ENCODE results near the gene LPP. TPM values are rescaled to one million over a fixed set of nuclear protein-coding genes. Genes with fewer than 3 reads are reported as not detected.

LPP gene
- polyA plus RNA-seq, 1 experiment = 76.3 TPM

- H3K9me3 ChIP-seq (ENCODE audit: control insufficient read depth, insufficient read depth, low read length) = no peaks in the 10 kb centered on the region
- ChIA-PET CTCF (interaction anchor here (1.4 to 4.7 kb wide), 2 partner anchors 265 to 950 kb away, joined by 3 to 29 read pairs; no protein-coding TSS in a partner anchor), POLR2A (no interaction called here)
- no peak overlapping the region for H3K4me3 ChIP-seq (ENCODE audit: low read depth, low read length)
- DNase-seq (ENCODE audit: low read depth, low spot score) = no peak
- no peak overlapping the region for H3K27ac ChIP-seq (ENCODE audit: low read depth, low read length)
- TF ChIP-seq CTCF (IDR thresholded peaks at IDR 0.05; ENCODE audit: low read depth, low read length) = no peak
- no peaks in the 10 kb centered on the region for H3K27me3 ChIP-seq (ENCODE audit: control insufficient read depth, insufficient read depth, low read length)
Measured at GRCh38 chr3:188690064-188690463, 536.1 kb downstream of the LPP start.

- POLR2A ChIA-PET = no interaction called here
- DNase-seq (ENCODE audit: low read depth, low spot score) = no peak
- no peaks in the 10 kb centered on the region for H3K27me3 ChIP-seq (ENCODE audit: control insufficient read depth, insufficient read depth, low read length)
- no peak for TF ChIP-seq CTCF (IDR thresholded peaks at IDR 0.05; ENCODE audit: low read depth, low read length)
- no peak overlapping the region for H3K4me3 ChIP-seq (ENCODE audit: low read depth, low read length)
- H3K27ac ChIP-seq (ENCODE audit: low read depth, low read length) = no peak overlapping the region
- no peaks in the 10 kb centered on the region for H3K9me3 ChIP-seq (ENCODE audit: control insufficient read depth, insufficient read depth, low read length)
- CTCF ChIA-PET = interaction anchor here (0.5 to 4.7 kb wide), 3 partner anchors 34 to 950 kb away, joined by 3 to 29 read pairs (median 4); no protein-coding TSS in a partner anchor
Measured at GRCh38 chr3:188691004-188691403, 537.0 kb downstream of the LPP start.

- ChIA-PET POLR2A (no interaction called here), CTCF (interaction anchor here (0.6 to 4.7 kb wide), 3 partner anchors 262 to 951 kb away, joined by 3 to 29 read pairs (median 4); no protein-coding TSS in a partner anchor)
- Histone ChIP-seq H3K4me3 (ENCODE audit: low read depth, low read length) (no peak overlapping the region), H3K9me3 (ENCODE audit: control insufficient read depth, insufficient read depth, low read length) (no peaks in the 10 kb centered on the region), H3K27me3 (ENCODE audit: control insufficient read depth, insufficient read depth, low read length) (no peaks in the 10 kb centered on the region), H3K27ac (ENCODE audit: low read depth, low read length) (no peak overlapping the region)
- no peak for DNase-seq (ENCODE audit: low read depth, low spot score)
- no peak for TF ChIP-seq CTCF (IDR thresholded peaks at IDR 0.05; ENCODE audit: low read depth, low read length)
Measured at GRCh38 chr3:188691665-188692064, 537.7 kb downstream of the LPP start.

GRCh38 chr3:188692700-188693099 is 538.7 kb downstream of the LPP start:
- POLR2A ChIA-PET = no interaction called here

GRCh38 chr3:188693435-188693834 is 539.5 kb downstream of the LPP start:
- Histone ChIP-seq H3K9me3 (ENCODE audit: control insufficient read depth, insufficient read depth, low read length) (no peaks in the 10 kb centered on the region), H3K4me3 (ENCODE audit: low read depth, low read length) (no peak overlapping the region), H3K27me3 (ENCODE audit: control insufficient read depth, insufficient read depth, low read length) (no peaks in the 10 kb centered on the region), H3K27ac (ENCODE audit: low read depth, low read length) (no peak overlapping the region)
- DNase-seq (ENCODE audit: low read depth, low spot score) = no peak
- CTCF ChIA-PET = no interaction called here
- no peak for TF ChIP-seq CTCF (IDR thresholded peaks at IDR 0.05; ENCODE audit: low read depth, low read length)
- POLR2A ChIA-PET = no interaction called here

More at GRCh38 chr3:188692700-188693099, 538.7 kb downstream of the LPP start:
- CTCF ChIA-PET = interaction anchor here (0.6 kb wide), 1 partner anchor 952 kb away, joined by 3 read pairs; no protein-coding TSS in a partner anchor
- no peaks in the 10 kb centered on the region for H3K27me3 ChIP-seq (ENCODE audit: control insufficient read depth, insufficient read depth, low read length)
- no peak overlapping the region for H3K4me3 ChIP-seq (ENCODE audit: low read depth, low read length)
- no peak overlapping the region for H3K27ac ChIP-seq (ENCODE audit: low read depth, low read length)
- DNase-seq (ENCODE audit: low read depth, low spot score) = no peak
- TF ChIP-seq CTCF (IDR thresholded peaks at IDR 0.05; ENCODE audit: low read depth, low read length) = no peak
- H3K9me3 ChIP-seq (ENCODE audit: control insufficient read depth, insufficient read depth, low read length) = no peaks in the 10 kb centered on the region
